AG09309 (cell line): ENCODE results near the gene MBD4.
"Not testable (repeated sequence)": the region's sequence is repeated elsewhere in the genome, so short reads cannot be mapped to it uniquely, and the experiment has no call there.

Experiments used
- DNase-seq: peaks from one replicate; pipeline ENCODE4 v3.0.0-alpha.2; 2010; ENCODE audit warnings: low read depth
- H3K4me3 ChIP-seq: 2 replicates; pipeline ENCODE4 v1.5.1; 2011; ENCODE audit warnings: mild to moderate bottlenecking, low read depth, low read length, moderate library complexity; ENCODE audit not compliant: control insufficient read depth
- TF ChIP-seq, protein P1 (sequence below): IDR thresholded peaks from 2 replicates; pipeline ENCODE4 v1.5.1; 2011; ENCODE audit warnings: mild to moderate bottlenecking, low read depth, low read length, inconsistent platforms; ENCODE audit not compliant: insufficient read depth, control insufficient read depth; ENCODE audit errors: missing control alignments

MBD4 gene

DNA sequence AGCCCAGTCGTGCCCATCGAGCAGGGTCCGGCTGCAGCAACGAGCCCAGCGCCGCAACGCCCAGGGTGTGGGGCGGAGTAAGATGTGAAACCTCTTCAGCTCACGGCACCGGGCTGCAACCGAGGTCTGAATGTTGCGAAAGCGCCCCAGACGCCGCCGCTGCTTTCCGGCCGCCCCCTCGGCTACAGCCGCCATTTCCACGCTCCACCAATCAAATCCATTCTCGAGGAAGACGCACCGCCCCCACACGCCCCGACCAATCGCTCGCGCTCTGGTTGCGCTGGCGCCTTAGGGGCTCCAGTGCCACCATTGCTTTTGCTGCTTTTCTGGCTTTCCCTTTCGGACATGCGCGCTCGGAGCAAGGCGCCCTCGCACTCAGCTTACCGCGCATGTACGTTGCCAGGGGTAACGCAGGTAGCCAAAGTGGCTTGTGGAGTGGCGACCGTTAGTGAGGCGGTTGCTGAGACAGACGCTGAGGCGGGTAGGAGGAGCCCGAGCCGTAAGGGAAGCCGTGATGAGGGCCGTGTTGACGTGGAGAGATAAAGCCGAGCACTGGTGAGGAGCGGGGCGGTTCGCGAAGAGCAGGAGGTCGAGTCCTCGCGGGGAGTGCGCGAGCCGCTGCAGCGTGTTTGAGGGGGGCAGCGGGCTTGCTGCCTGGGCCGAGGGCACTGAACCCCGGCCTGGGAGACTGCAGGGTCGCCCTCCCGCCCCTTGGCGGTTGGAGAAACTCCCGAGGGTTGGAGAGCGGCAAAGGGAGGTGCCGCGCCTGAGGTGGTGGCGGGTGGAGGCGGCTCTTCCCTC is at the start of gene MBD4, which contains the start of gene IFT122:
Gene MBD4, minus strand, starts transcription at position 132 of the 801 bp plus-strand sequence. Its CDS starts 115 bp downstream, at position 17.
Gene IFT122, plus strand, starts transcription at position 408 of the 801 bp plus-strand sequence. Its CDS starts 107 bp downstream, at position 515.
- TF ChIP-seq, protein P1, sequence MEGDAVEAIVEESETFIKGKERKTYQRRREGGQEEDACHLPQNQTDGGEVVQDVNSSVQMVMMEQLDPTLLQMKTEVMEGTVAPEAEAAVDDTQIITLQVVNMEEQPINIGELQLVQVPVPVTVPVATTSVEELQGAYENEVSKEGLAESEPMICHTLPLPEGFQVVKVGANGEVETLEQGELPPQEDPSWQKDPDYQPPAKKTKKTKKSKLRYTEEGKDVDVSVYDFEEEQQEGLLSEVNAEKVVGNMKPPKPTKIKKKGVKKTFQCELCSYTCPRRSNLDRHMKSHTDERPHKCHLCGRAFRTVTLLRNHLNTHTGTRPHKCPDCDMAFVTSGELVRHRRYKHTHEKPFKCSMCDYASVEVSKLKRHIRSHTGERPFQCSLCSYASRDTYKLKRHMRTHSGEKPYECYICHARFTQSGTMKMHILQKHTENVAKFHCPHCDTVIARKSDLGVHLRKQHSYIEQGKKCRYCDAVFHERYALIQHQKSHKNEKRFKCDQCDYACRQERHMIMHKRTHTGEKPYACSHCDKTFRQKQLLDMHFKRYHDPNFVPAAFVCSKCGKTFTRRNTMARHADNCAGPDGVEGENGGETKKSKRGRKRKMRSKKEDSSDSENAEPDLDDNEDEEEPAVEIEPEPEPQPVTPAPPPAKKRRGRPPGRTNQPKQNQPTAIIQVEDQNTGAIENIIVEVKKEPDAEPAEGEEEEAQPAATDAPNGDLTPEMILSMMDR, result no peak
- peak within 1 kb of the TSS; percentile 94 for H3K4me3 ChIP-seq
- peak; percentile 97 for DNase-seq

DNA sequence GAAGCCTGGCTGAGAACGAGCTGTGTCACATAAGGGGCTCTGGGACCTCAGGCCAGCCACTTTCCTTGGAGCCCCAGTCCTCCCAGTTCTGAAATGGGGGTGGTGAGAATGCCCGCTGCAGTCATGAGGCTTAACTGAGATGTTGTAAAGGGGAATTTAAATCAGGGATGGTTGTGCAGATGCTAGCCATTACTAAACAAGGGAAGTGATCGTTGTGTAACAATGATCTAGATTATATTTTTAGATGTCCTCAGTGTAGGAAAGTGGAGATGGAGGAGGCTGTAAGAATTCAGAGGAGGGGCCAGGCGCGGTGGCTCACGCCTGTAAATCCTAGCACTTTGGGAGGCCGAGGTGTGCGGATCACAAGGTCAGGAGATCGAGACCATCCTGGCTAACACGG is 49.5 kb upstream of the MBD4 start:
- H3K4me3 ChIP-seq, DNase-seq: not testable (repeated sequence)

DNA sequence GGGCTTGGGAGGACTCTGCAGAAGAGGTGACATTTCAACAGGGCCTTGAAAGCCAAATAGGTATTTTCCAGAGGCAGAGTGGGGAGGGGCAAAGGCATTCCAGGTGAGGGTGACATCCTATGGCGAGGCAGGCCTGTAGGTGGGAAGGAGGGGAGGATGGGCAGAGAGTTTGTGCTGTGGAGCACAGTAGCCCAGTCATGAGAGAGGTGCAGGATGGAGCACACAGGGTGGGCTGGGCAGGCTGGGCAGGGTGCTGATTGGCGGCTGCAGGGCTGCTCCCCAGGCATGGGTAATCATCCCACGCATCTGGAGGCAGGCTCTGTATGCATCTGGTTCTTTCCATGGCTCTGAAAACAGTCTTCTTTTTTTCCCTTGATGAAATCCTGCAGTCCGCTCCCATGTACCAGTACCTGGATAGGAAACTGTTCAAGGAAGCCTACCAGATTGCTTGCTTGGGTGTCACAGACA is 48.2 kb upstream of the MBD4 start:
- H3K4me3 ChIP-seq, DNase-seq: not testable (repeated sequence)

DNA sequence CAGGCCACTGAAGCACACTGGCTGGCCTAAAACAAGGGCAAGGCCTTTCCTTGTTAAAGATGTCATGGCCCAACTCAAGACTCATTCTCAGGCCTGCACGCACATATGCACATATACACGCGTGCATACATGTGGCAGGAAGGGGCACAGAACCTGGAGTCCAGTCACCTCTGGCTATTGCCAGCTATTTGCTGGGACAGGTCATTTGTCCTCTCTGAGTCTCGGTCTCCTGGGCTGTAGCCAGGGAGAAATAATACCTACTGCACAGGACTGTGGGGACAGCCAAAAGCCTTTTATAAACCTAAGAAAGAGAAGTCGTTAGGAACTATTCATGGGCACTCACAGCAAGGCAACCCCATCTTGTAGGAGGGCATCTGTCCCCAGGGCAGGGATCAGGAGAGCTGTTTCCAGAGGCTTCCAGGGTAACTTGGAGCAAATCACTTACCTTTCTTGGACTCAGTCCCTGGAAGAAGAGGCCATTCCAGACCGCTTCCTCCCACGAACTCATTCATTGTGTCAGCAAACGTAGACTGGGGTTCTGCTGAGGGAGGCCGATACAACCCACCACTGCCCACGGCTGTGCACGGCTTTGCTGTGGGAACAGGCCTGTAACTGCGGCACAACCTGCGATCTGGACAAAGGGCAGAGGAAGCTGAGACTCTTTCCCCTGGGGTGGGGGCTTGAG is 47.6 kb upstream of the MBD4 start:
- TF ChIP-seq, protein P1, result no peak
- DNase-seq, result no peak
- no peak overlapping the region for H3K4me3 ChIP-seq

DNA sequence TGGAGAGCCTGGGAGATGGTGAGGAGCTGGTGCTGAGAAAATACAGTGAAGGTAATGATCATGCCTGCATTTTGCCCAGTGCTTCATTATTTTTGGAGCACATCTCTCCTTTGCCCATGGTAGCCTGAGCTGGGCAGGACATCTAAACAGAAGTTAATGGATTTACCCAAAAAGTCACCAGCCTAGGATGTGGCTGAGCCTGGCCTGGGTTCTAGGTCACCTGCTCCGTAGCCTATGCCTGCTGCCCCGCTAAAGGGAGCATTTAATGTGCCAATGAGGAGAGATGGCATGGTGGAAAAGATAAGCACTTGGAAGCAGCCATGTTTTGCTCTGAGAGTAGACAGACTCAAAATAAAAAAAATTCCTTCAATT is 46.9 kb upstream of the MBD4 start:
- TF ChIP-seq, protein P1, result no peak
- no peak for DNase-seq
- no peak overlapping the region for H3K4me3 ChIP-seq

DNA sequence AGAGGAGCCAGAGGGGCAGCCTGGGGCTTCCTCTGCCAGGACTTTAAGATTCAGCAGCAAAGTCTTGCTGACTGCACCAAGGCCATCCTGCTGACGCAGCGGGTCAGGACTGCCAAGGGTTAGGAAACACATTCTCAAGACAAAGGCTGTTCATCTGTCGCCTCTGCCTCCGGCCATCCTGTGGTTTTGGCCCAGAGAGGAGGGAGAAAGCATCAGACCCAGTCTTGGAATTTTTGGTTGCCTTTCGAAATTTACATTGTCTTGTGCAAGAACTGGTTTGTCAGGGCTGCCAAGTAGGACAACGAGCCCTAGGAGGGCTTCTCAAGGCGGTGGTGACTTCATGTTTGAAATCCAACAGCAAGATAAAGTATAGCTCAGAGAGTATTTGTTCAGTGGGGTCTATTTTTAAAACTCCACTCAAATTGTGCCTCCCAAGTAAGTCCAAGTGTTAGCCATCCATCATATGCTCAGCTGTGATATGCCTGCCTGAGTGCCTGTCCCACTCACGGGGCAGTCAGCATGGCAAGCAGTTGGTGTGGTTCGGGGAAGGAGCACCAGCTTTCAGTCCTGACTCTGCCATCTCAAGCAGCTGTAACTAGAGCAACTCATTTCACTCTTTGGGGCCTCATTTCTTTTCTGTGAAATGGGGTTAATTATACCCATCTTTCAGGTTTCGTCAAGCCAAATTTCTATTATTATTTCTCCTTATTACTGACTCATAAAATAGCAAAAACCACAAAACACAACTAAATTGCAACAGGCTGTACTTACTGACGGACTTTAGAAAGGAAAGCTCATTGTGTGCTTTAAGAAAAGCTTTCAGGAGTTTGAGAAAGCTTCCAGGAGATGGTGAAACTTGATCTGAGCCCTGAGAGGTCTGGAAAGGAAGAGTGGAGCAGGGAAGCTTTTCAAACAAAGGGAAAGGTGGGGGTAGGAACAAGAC is 46.2 kb upstream of the MBD4 start:
- peak; percentile 98 for DNase-seq
- H3K4me3 ChIP-seq, result no peak overlapping the region
- TF ChIP-seq, protein P1, result no peak

DNA sequence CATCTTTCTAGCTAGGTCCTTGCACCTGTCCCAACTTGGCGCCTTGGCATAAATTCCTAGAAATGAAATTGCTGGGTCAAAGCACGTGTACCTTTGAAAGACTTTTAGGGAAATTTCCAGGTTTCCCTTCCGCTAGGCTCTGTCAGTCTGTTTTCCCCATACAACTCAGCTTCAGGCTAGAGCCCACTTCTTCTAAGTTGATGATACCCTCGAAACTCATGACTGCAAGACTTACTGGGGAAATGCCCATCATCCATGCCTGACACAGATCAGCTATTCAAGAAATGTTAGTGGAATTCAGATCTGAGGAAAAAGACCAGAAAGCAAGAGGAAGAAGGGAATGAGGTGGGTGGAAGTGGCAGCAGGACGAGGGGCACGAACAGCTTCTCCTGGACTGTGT is 45.4 kb upstream of the MBD4 start:
- DNase-seq, H3K4me3 ChIP-seq: not testable (repeated sequence)
